ENCODE measurements around the gene NDUFB3.
"Not testable (repeated sequence)": the region's sequence is repeated elsewhere in the genome, so short reads cannot be mapped to it uniquely, and the experiment has no call there.

The NDUFB3 gene

GRCh38 chr2:201093573-201093972, 21.8 kb downstream of the NDUFB3 start:
- DNase-seq (ENCODE audit: low spot score) = no peak

DNA sequence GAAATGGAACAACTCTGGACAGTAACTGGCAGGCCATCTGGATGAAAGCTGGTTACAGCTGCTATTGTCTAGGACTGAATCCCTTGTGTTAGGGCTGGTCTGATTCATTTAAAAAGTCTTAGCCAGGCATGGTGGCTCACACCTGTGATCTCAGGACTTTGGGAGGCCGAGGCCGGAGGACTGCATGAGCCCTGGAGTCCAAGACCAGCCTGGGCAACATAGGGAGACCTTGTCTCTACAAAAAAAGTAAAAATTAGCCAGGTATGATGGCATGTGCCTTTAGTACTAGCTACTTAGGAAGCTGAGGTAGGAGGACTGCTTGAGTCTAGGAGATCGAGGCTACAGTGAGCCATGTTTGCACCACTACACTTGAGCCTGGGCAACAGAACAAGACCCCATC, 28.7 kb downstream of the NDUFB3 start:
- no peak for DNase-seq (ENCODE audit: low spot score)

- no peak for DNase-seq (ENCODE audit: low spot score)
Observed at GRCh38 chr2:201105759-201106158, 34.0 kb downstream of the NDUFB3 start.

- DNase-seq (ENCODE audit: low spot score) = no peak
Observed at GRCh38 chr2:201107624-201108023, 35.8 kb downstream of the NDUFB3 start.

- DNase-seq (ENCODE audit: low spot score) = no peak
Observed at GRCh38 chr2:201108341-201108740, 36.5 kb downstream of the NDUFB3 start.

DNA sequence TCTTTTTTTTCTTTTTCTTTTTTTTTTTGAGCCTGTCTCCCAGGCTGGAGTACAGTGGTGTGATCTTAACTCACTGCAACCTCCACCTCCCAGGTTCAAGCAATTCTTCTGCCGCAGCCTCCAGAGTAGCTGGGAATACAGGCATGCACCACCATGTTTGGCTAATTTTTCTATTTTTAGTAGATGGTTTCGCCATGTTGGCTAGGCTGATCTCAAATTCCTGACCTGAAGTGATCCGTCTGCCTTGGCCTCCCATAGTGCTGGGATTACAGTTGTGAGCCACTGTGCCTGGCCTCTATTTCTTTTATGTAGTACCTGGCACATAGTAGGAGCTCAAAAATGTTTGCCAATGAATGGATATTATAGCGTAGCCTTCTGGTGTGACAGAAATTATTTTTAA, 37.4 kb downstream of the NDUFB3 start:
- no peak for DNase-seq (ENCODE audit: low spot score)

- no peak for DNase-seq (ENCODE audit: low spot score)
Observed at GRCh38 chr2:201110615-201111014, 38.8 kb downstream of the NDUFB3 start.

DNA sequence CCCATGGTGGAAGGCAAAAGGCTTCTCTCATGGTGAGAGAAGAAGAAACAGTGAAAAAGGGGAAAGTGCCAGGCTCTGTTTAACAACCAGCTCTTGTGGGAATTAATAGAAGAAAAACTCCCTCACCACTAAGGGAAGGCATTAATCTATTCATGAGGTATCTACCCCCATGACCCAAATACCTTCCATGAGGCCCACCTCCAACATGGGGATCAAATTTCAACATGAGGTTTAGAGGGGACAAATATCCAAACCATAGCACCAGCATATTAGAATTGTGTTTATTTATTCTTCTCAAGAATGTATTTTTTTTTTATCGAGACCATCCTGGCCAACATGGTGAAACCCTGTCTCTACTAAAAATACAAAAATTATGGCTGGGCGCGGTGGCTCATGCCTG, 39.3 kb downstream of the NDUFB3 start:
- no peak for DNase-seq (ENCODE audit: low spot score)

DNA sequence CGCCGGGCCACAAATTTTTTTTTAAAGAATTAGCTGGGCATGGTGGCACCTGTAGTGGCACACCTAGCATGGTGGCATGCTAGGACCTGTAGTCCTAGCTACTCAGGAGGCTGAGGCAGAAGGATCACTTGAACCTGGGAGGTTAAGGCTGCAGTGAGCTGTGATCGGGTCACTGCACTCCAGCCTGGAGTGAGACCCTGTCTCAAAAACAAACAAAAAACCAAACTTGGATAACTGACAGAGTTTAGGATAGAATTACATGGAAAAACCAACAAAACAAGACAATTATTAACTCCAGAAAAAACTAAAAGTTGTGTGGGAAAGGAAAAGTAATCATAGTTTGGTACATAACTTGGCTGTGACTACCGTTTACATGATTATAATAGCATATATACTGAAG, 42.5 kb downstream of the NDUFB3 start:
- DNase-seq (ENCODE audit: low spot score) = no peak

- DNase-seq (ENCODE audit: low spot score) = no peak
Observed at GRCh38 chr2:201114846-201115245, 43.0 kb downstream of the NDUFB3 start.

DNA sequence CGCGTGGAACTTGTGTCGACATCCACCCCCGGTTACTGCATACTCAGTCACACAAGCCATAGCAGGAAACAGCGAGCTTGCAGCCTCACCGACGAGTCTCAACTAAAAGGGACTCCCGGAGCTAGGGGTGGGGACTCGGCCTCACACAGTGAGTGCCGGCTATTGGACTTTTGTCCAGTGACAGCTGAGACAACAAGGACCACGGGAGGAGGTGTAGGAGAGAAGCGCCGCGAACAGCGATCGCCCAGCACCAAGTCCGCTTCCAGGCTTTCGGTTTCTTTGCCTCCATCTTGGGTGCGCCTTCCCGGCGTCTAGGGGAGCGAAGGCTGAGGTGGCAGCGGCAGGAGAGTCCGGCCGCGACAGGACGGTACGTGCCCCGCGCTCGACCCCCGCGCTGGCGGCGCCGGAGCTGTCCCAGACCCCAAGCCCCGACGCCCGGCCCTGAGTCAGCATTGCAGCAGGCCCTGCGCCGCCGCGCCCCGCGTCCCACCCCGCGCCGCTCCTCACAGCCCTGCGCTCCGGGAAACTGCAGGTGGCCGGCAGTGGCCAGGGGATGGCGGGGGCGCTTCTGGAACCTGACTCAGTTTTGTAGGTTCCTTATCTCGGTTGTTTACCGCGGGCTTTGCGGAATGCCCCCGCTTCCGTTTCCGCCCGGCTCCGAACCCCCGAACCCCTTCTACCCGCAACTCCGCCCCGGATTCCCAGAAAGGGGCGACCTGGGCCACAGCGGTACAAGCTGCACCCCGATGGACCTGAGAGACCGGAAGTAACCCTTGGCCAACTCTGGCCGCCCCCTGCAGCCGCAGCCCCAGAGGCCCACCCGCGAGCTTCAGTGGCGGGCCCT, 44.5 kb downstream of the NDUFB3 start, which contains the start of gene CFLAR:
Gene CFLAR, plus strand, starts transcription at position 50 of the 844 bp plus-strand sequence. CDS start 13,702 bp downstream, outside the sequence.
- DNase-seq (ENCODE audit: low spot score) = no peak

DNA sequence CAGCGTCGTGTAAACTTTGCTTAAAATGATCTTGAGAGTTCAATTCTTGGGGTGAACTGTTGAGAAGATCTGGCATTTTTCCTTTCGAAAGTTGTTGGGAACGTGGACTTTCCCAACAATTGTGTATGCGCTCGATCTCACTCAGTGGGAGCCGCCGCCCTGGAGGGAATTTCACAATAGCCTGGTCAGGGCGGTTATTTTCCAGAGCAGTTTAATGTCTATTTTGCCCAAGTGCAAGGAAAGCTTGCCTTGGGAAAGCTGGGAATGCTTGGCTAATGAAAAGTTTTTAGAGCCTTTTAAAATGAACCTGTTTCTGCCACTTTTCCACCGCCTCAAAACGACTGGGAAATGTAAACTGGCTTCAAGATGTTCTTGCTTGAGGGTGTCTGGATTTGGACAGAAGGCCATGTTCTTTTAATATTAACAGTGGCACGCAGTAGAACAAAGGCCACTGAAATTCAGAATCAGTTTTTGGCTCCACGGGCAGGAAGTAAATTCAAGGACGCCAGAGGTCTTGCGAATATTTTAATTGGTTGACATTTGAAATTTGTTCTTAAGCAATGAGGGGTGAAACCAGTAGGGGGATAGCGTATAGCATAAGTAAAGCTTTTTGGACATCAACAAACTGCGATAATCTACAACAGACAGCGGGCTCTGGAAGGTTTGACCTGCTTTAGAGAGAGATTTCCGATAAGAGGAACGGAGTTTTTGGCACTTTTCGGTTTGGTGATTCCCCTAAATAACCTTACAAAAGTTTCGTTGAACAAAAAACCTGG, 45.3 kb downstream of the NDUFB3 start:
- DNase-seq (ENCODE audit: low spot score) = peak; percentile 47

GRCh38 chr2:201117735-201118094, 45.9 kb downstream of the NDUFB3 start:
- not testable (repeated sequence) for DNase-seq (ENCODE audit: low spot score)

GRCh38 chr2:201118121-201118960, 46.5 kb downstream of the NDUFB3 start:
- peak; percentile 49 for DNase-seq (ENCODE audit: low spot score)

- DNase-seq (ENCODE audit: low spot score) = no peak
Observed at GRCh38 chr2:201118961-201119854, 47.4 kb downstream of the NDUFB3 start.

DNA sequence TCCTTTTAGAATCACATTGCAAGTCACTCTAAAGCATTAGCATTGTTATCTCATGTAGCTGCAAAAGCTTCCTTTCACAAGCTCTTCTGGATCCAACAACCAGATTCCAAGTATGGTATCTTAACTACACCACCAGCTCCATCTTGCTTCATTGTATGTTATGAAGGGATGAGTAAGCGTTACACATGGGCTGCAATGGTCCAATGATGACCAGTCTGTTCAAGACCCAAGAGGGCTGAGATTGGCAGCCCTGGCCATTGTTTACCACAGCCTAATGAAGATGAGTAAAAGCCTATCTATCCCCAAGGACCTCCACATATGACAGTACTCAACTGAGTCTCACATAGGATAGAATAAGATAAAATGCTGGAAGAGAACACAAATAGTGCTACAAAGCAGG, 50.5 kb downstream of the NDUFB3 start:
- DNase-seq (ENCODE audit: low spot score) = no peak

GRCh38 chr2:201126308-201127151, 54.7 kb downstream of the NDUFB3 start:
- no peak for DNase-seq (ENCODE audit: low spot score)

GRCh38 chr2:201127152-201127511, 55.3 kb downstream of the NDUFB3 start:
- no peak for DNase-seq (ENCODE audit: low spot score)

GRCh38 chr2:201127570-201127969, 55.8 kb downstream of the NDUFB3 start:
- no peak for DNase-seq (ENCODE audit: low spot score)

DNA sequence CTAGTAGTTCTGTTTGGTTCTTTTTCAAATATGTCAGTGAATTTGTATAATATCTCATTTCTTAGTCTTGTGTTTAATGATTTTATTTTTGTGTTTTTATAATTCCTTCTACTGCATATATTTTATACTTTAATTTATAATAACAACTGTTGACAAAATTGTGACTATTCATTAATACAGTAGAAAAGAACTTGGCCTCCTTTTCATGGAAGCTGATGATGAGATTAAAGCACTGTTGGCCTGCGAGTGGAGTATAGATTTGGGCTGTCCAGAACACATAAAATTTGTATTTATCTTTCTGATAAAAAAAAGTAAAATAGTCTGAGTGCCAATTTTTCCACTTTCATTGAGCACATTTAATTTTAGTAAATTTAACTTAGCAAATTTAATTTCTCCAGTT, 56.2 kb downstream of the NDUFB3 start:
- no peak for DNase-seq (ENCODE audit: low spot score)

Data from COLO829 (cell line).